K562 (cell line): ENCODE results near the gene KRAS. TPM values are rescaled to one million over a fixed set of nuclear protein-coding genes. Genes with fewer than 3 reads are reported as not detected.

Source experiments
- ATAC-seq: fragments of 200-7000 bp; cut with Tn5 transposase; 3 replicates; pipeline ENCODE4 v1.9.1; 2020; ENCODE audit warnings: moderate library complexity
- BruUV-seq: library from RNA; stranded (reverse); fragments of 400-500 nt; replicated peaks from 2 replicates; lab custom pipeline; 2021; lab: Mats Ljungman, UMichigan
- CTCF ChIA-PET: fragments of 300-600 bp; formaldehyde crosslinking; extraction: SDS; loops from one replicate; lab custom pipeline; 2021; ENCODE audit warnings: low intra/inter-chr PET ratio; lab: Yijun Ruan, JAX
- POLR2A ChIA-PET: fragments of 300-600, 350-650 bp; sonication (Branson Sonifier 250); formaldehyde crosslinking; extraction: SDS; loops from one replicate; lab custom pipeline; 2021; ENCODE audit warnings: antibody characterized with exemption, inconsistent platforms; lab: Yijun Ruan, JAX
- DNase-seq, 4 experiments: peaks; one replicate each; pipeline versions ENCODE4 v3.0.0 to v3.0.0-alpha.2; 2011 to 2018; ENCODE audit warnings: low spot score in 3 of 4, mixed read lengths in 3 of 4; ENCODE audit errors: extremely low read depth in 1 of 4
- FAIRE-seq: peaks from 2 replicates; lab custom pipeline; 2011; peaks lifted over from hg19 to GRCh38; lab: Jason Lieb, UNC
- H2AFZ ChIP-seq: 2 replicates; pipeline ENCODE4 v1.6.0; 2011; ENCODE audit warnings: low read depth, low read length, control low read depth, inconsistent platforms
- H3K27ac ChIP-seq: fragments of 200-600 bp; 3 replicates; pipeline ENCODE4 v1.8.0; 2011; ENCODE audit warnings: low read depth, mild to moderate bottlenecking, control low read depth, inconsistent platforms, low read length, moderate library complexity, mixed read lengths; ENCODE audit errors: extremely low read depth
- H3K27me3 ChIP-seq, 2 experiments: fragments of 300-600 bp in 1 of 2; 2 replicates in 1 of 2; 3 replicates in 1 of 2; pipeline versions ENCODE4 v1.6.0 to v1.8.0; 2011; ENCODE audit warnings: inconsistent platforms in 2 of 2, low read length in 2 of 2, mild to moderate bottlenecking in 1 of 2, mixed read lengths in 1 of 2, moderate library complexity in 1 of 2; ENCODE audit not compliant: control insufficient read depth in 2 of 2, insufficient read depth in 2 of 2
- H3K36me3 ChIP-seq: fragments of 300-600 bp; 3 replicates; pipeline ENCODE4 v1.8.0; 2011; ENCODE audit warnings: mild to moderate bottlenecking, low read length, inconsistent platforms; ENCODE audit not compliant: control insufficient read depth, insufficient read depth
- H3K4me1 ChIP-seq, 2 experiments: fragments of 200-600 bp in 1 of 2; replicated peaks in 1 of 2; 2 replicates in 1 of 2; 3 replicates in 1 of 2; pipeline versions ENCODE4 v1.5.1 to v1.8.0; 2011; ENCODE audit warnings: inconsistent platforms in 2 of 2, low read length in 2 of 2, mild to moderate bottlenecking in 1 of 2, mixed read lengths in 1 of 2, moderate library complexity in 1 of 2; ENCODE audit not compliant: control insufficient read depth in 2 of 2, insufficient read depth in 2 of 2
- H3K4me2 ChIP-seq: 2 replicates; pipeline ENCODE4 v1.6.1; 2011; ENCODE audit warnings: low read length, control low read depth, inconsistent platforms, mixed read lengths; ENCODE audit not compliant: insufficient read depth
- H3K4me3 ChIP-seq: fragments of 200-600 bp; sonication (generic), shearing (Covaris generic); 2 replicates; pipeline ENCODE4 v1.5.1; 2016; ENCODE audit warnings: control low read depth, inconsistent platforms
- H3K79me2 ChIP-seq: fragments of 200-600 bp; 3 replicates; pipeline ENCODE4 v1.8.0; 2011; ENCODE audit warnings: low read length, inconsistent platforms; ENCODE audit not compliant: control insufficient read depth, insufficient read depth
- H3K9ac ChIP-seq, 2 experiments: 2 replicates each; pipeline versions ENCODE4 v1.6.0 to v1.6.1; 2011; ENCODE audit warnings: low read depth in 2 of 2, low read length in 2 of 2, control low read depth in 1 of 2, inconsistent platforms in 1 of 2, mild to moderate bottlenecking in 1 of 2, mixed read lengths in 1 of 2; ENCODE audit not compliant: insufficient read depth in 1 of 2
- H3K9me1 ChIP-seq: one replicate; pipeline ENCODE4 v1.6.0; 2011; ENCODE audit warnings: inconsistent platforms, mild to moderate bottlenecking, low read length, moderate library complexity; ENCODE audit not compliant: control insufficient read depth, insufficient read depth
- H3K9me3 ChIP-seq: replicated peaks from 2 replicates; pipeline ENCODE4 v1.5.1; 2011; ENCODE audit warnings: low read depth, low read length, inconsistent platforms; ENCODE audit not compliant: control insufficient read depth, insufficient read depth
- H4K20me1 ChIP-seq: replicated peaks from 2 replicates; pipeline ENCODE4 v1.6.1; 2011; ENCODE audit warnings: low read length, inconsistent platforms, mixed read lengths; ENCODE audit not compliant: control insufficient read depth, insufficient read depth
- CUX1 ChIP-seq: fragments of 200-800 bp; sonication (Bioruptor generic); IDR thresholded peaks from 2 replicates; pipeline ENCODE4 v1.6.1; 2016; ENCODE audit warnings: missing genetic modification characterization, missing compliant biosample characterization
- DIDO1 ChIP-seq: fragments of 450-650 bp; IDR thresholded peaks from 2 replicates; pipeline ENCODE4 v1.6.1; 2016; ENCODE audit warnings: low read depth, missing biosample characterization, missing genetic modification characterization
- KLF10 ChIP-seq: fragments of 250-450 bp; sonication (Bioruptor Pico); IDR thresholded peaks from 2 replicates; pipeline ENCODE4 v1.6.1; 2021; ENCODE audit warnings: matching md5 sums
- MLLT1 ChIP-seq, 2 experiments: fragments of 450-650 bp; IDR thresholded peaks; 2 replicates each; pipeline ENCODE4 v1.6.1; 2016
- NONO ChIP-seq, 2 experiments: fragments of 200-400 bp in 1 of 2; fragments of 450-650 bp in 1 of 2; formaldehyde crosslinking in 1 of 2; IDR thresholded peaks; 2 replicates each; pipeline ENCODE4 v1.6.1; 2017; ENCODE audit warnings: low read depth in 2 of 2, mild to moderate bottlenecking in 2 of 2, moderate library complexity in 2 of 2, low read length in 1 of 2
- RBFOX2 ChIP-seq: fragments of 200-400 bp; formaldehyde crosslinking; IDR thresholded peaks from 2 replicates; pipeline ENCODE4 v1.6.1; 2017; ENCODE audit warnings: low read depth, mild to moderate bottlenecking, low read length, moderate library complexity
- SIRT6 ChIP-seq: IDR thresholded peaks from one replicate; pipeline ENCODE4 v1.6.1; 2012; ENCODE audit warnings: low read depth, mild to moderate bottlenecking, control low read depth, inconsistent platforms, low read length, moderate library complexity
- SPI1 ChIP-seq: IDR thresholded peaks from 2 replicates; pipeline ENCODE4 v1.6.1; 2011; ENCODE audit warnings: low read depth, low read length, control low read depth, borderline replicate concordance
- ZKSCAN1 ChIP-seq: fragments of 150-350 bp; IDR thresholded peaks from 2 replicates; pipeline ENCODE4 v1.6.1; 2016; ENCODE audit warnings: low read depth, low read length
- ZNF121 ChIP-seq: sonication (generic); formaldehyde crosslinking; conservative IDR thresholded peaks from 2 replicates; pipeline ENCODE4 v1.8.0; 2022; ENCODE audit warnings: missing genetic modification reagents
- WGBS: fragments of 100-300 bp; shearing (Covaris generic); methylation state at CpG from one replicate; pipeline ENCODE4 v1.1.6; 2016; ENCODE audit warnings: low coverage, mixed read lengths; ENCODE audit not compliant: insufficient coverage; ENCODE audit errors: missing lambda C conversion rate; 5-methylcytosine and 5-hydroxymethylcytosine counted together
- in situ Hi-C: fragments of 300-500 bp; cut with MboI; formaldehyde crosslinking; loops from 4 replicates; pipeline ENCODE4 v1.15.0; 2018; ENCODE audit warnings: inconsistent platforms, mixed read lengths
- intact Hi-C: fragments of 100-400 bp; cut with micrococcal nuclease; formaldehyde crosslinking; loops from 2 replicates; pipeline ENCODE4 v1.14.2; 2022
- polyA plus RNA-seq, 8 experiments: library from polyadenylated mRNA; depleted of rRNA in 4 of 8; stranded (reverse) in 5 of 8; unstranded in 3 of 8; fragments of >200 nt; fragmentation: Nextera tagmentation in 2 of 8; fragmentation: Illumina TruSeq in 1 of 8; extraction: Ambion mirVana in 2 of 8; extraction: Trizol in 1 of 8; gene quantifications; 2 replicates each; pipeline versions ENCODE4 v1.2.1 to v1.2.3, GENCODE V29; 2011 to 2014; ENCODE audit warnings: inconsistent platforms in 1 of 8, missing spikeins in 1 of 8
- total RNA-seq, 7 experiments: library from RNA; depleted of rRNA in 6 of 7; stranded (reverse); fragments of >200 nt in 6 of 7; fragmentation: Illumina TruSeq in 2 of 7; extraction: Trizol in 2 of 7; gene quantifications; 2 replicates each; pipeline versions ENCODE4 v1.2.1 to v1.2.3, GENCODE V29; 2011 to 2021; ENCODE audit warnings: low replicate concordance in 1 of 7
- TF ChIP-seq, protein P1 (sequence below): sonication (generic); formaldehyde crosslinking; IDR thresholded peaks from 2 replicates; pipeline ENCODE4 v1.8.1; 2022; ENCODE audit warnings: missing genetic modification reagents

KRAS gene
- total and polyA plus RNA-seq, 9 of the 15 experiments (the other 6 are each of a cell fraction or from before 2014, with no cell fraction given) = 7.2 to 21.2 (median 12.7) TPM

DNA sequence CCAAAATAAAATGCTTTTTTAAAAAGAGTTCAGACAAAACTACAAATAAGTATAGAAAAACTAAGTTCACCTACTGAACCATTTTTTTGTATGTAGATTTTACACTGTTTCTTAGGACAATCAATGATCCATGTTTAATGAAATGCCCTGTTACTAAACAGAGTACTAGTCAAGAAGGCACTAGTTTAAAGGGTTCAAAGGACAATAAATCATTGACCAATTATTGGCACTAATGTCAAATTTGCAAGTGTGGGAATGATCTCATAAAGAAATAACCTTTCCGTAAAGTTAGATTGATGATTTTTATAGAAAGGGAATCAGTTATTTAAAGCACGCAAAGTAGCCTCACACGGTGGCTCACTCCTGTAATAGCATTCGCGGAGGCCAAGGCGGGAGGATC, 59.9 kb downstream of the KRAS start:
- Histone ChIP-seq H3K4me3 (no peak overlapping the region), H3K4me2 (no peak overlapping the region), H3K27ac (no peak overlapping the region), H3K9me1 (no peaks in the 10 kb centered on the region), H4K20me1 (no peaks in the 10 kb centered on the region), H2AFZ (no peak overlapping the region), H3K9ac (no peak overlapping the region), H3K9me3 (no peaks in the 10 kb centered on the region), H3K27me3 (no peaks in the 10 kb centered on the region), H3K4me1 (no peaks in the 10 kb centered on the region), H3K36me3 (no peaks in the 10 kb centered on the region), H3K79me2 (peaks cover 6% of the 10 kb centered on the region)
- no TSS peak for BruUV-seq
- TF ChIP-seq RBFOX2 = no peak
- TF ChIP-seq ZNF121 (CRISPR knock-in tag) = no peak
- TF ChIP-seq MLLT1 (IDR thresholded peaks at IDR 0.05) = no peak
- TF ChIP-seq NONO (IDR thresholded peaks at IDR 0.05; ENCODE audit: low read depth in 2 of 2, low read length in 1 of 2) = no peak
- no peak for TF ChIP-seq ZKSCAN1
- no peak for TF ChIP-seq SIRT6
- TF ChIP-seq, protein P1, sequence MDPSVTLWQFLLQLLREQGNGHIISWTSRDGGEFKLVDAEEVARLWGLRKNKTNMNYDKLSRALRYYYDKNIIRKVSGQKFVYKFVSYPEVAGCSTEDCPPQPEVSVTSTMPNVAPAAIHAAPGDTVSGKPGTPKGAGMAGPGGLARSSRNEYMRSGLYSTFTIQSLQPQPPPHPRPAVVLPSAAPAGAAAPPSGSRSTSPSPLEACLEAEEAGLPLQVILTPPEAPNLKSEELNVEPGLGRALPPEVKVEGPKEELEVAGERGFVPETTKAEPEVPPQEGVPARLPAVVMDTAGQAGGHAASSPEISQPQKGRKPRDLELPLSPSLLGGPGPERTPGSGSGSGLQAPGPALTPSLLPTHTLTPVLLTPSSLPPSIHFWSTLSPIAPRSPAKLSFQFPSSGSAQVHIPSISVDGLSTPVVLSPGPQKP = no peak
- TF ChIP-seq KLF10 = no peak
- no peak for TF ChIP-seq CUX1 (CRISPR knock-in tag)
- TF ChIP-seq SPI1 = no peak
- TF ChIP-seq DIDO1 = no peak
- no peak for DNase-seq
- in situ Hi-C loops = no loop called here
- no peak for ATAC-seq
- intact Hi-C loops = no loop called here
- ChIA-PET POLR2A (interaction anchor here (0.6 to 1.5 kb wide), 2 partner anchors 12 to 77 kb away, joined by 3 read pairs; no protein-coding TSS in a partner anchor), CTCF (no interaction called here)
- 88% methylated on average over 6 of the region's 6 CpGs for WGBS
- FAIRE-seq = no peak
